ENCODE results near the gene NTM.
"Not testable (repeated sequence)": the region's sequence is repeated elsewhere in the genome, so short reads cannot be mapped to it uniquely, and the experiment has no call there.

Gene NTM

GRCh38 chr11:132353255-132353654, 982.8 kb downstream of the NTM start:
- no peak for DNase-seq

- DNase-seq, result no peak
These were observed 987.6 kb downstream of the NTM start for GRCh38 chr11:132357811-132358572.

DNA sequence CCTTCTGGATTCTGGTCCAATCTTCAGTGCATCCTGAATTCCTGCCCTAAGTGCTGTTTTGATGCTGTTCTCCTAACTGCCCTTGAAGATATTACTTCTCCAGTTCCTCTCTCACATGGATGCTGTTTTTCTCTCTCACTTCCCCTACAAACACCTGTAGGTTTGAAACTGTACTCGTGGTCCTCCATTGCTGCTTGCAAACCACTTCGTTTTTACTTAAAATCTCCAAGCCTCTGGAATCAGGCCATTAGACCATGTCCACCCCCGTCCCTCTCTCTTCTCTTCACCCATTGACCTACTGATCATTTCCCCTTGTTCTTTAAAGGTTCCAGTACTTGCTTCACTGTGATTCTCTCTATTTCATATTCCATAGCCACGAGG, 988.1 kb downstream of the NTM start:
- no peak for DNase-seq

DNA sequence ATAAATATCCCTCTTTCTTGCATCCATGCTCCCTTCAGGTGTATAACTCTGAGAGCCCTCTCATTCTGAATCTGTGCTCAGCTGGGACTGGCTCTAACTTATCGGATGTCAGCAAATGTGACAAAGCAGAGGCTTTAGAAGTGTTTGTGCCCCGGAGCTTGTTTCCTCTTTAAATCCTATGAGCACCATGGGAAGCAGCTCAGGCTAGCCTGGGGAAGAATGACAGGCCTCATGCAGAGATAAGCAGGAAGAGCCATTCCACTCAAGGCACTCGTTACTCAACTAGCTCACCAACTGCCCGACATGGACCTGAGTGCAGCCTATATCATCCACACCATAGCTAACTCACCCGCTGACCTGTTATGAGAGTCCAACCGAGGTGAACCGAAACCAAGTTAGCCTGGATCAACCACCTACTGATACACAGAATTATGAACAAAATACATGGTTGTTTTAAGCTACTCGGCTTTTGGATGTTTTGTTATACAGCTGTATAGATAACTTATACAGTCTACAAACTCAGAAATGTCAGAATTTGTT, 990.7 kb downstream of the NTM start:
- DNase-seq, result no peak

DNA sequence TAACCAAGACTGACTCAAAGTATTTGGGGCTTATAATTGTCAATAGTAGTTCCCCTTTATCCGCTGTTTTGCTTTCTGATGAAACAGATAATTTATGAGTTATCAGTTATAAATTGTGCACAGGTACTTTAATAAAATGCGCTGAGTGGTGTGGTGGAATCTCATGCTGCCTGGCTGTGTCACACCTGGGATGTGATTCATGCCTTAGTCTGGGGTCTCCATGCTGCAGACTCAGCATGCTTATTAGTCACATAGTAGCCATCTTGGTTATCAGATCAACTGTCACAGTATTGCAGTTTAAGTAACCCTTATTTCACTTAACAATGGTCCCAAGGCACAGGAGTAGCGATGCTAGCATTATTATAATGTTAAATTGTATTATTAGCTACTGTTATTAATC, 995.2 kb downstream of the NTM start:
- DNase-seq, result no peak

DNA sequence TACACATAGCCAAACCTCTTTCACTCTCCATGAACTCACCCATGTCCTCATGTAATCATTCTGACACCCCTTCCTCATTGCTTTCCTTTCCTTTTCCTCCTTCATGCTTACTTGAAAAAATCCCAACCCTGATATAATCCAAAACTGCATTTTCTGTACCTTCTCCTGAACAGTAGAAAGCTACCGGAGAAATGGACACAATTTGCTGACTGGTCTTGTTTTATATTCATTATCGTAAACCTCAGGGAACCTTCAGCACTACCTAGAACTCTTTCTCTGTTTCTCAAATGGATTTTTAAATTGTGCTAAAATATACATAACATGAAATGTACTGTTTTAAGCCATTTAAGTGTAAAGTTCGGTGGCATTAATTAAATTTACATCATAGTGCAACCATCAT, 996.9 kb downstream of the NTM start:
- DNase-seq, result no peak

DNA sequence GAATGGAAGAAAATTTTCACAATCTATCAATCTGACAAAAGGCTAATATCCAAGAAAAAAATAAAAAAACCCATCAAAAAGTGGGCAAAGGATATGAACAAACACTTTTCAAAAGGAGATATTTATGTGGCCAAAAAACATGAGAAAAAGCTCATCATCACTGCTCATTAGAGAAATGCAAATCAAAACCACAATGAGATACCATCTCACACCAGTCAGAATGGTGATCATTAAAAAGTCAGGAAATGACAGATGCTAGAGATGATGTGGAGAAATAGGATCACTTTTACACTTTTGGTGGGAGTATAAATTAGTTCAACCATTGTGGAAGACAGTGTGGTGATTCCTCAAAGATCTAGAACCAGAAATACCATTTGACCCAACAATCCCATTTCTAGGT, 999.7 kb downstream of the NTM start:
- not testable (repeated sequence) for DNase-seq

- no peak for DNase-seq
These were observed 1003.2 kb downstream of the NTM start for GRCh38 chr11:132373405-132374143.

GRCh38 chr11:132379540-132379939, 1009.1 kb downstream of the NTM start:
- DNase-seq, result no peak
